Chondrocyte (in vitro differentiated cells): ENCODE results near the gene ILK. TPM values are rescaled to one million over a fixed set of nuclear protein-coding genes. Genes with fewer than 3 reads are reported as not detected.

ENCODE experiments used
- DNase-seq: peaks from one replicate; pipeline ENCODE4 v3.0.0; 2021; ENCODE audit warnings: mixed read lengths, low spot score
- H3K27ac Mint-ChIP-seq: one replicate; pipeline ENCODE4 v1.8.0; 2021; ENCODE audit warnings: mild to moderate bottlenecking, moderate library complexity, mixed read lengths; ENCODE audit not compliant: unreplicated experiment
- H3K27me3 Mint-ChIP-seq: 2 replicates; pipeline ENCODE4 v1.8.0; 2021; ENCODE audit warnings: low read depth, mixed read lengths
- H3K36me3 Mint-ChIP-seq: 2 replicates; pipeline ENCODE4 v1.8.0; 2021; ENCODE audit warnings: low read depth, mixed read lengths
- H3K4me1 Mint-ChIP-seq: 2 replicates; pipeline ENCODE4 v1.8.0; 2021; ENCODE audit warnings: low read depth, mild to moderate bottlenecking, mixed read lengths
- H3K4me3 Mint-ChIP-seq: one replicate; pipeline ENCODE4 v1.8.0; 2021; ENCODE audit warnings: mild to moderate bottlenecking, moderate library complexity, mixed read lengths; ENCODE audit not compliant: unreplicated experiment
- H3K9me3 Mint-ChIP-seq: 2 replicates; pipeline ENCODE4 v1.8.0; 2021; ENCODE audit warnings: low read depth, mixed read lengths
- CTCF ChIP-seq: fragments of 200-600 bp; sonication (generic); IDR thresholded peaks from 2 replicates; pipeline ENCODE4 v1.5.0; 2021; ENCODE audit warnings: antibody characterized with exemption, mild to moderate bottlenecking, moderate library complexity
- total RNA-seq: library from RNA; stranded (reverse); gene quantifications from 3 replicates; pipeline ENCODE4 v1.2.1, GENCODE V29; 2021

ILK gene
- total RNA-seq, 1 donor from 2014 or later: 258 TPM

DNA sequence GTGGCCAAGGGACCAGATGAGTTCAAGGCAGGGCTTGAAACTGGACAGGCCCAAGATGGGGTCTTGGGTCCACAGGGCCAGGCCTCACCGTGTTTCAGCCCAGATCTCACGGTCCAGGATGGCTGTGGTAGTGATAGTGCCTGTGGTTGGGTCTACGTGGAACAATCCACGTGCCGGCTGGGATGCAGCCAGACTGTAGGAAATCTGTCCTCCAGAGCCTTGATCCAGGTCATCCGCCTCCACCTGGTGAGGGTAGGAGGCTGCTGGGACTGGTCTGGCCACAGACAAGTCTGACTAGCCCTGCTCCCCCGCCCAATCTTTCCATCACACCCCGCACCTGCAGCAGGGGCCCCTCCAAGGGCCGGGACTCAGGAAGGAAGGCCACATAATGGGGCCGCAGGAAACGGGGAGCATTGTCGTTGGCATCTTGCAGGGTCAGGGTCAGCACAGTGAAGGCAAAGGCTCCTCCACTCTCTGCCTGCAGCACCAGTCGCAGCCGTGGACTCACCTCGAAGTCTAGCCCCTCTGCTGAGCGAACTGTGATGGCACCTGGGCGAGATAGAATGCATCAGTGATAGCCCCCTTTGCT, 22.4 kb downstream of the ILK start:
- Mint-ChIP-seq H3K27ac (no peak overlapping the region), H3K9me3 (no peaks in the 10 kb centered on the region), H3K27me3 (no peaks in the 10 kb centered on the region), H3K36me3 (peaks cover 20% of the 10 kb centered on the region), H3K4me3 (no peak overlapping the region), H3K4me1 (no peaks in the 10 kb centered on the region)
- TF ChIP-seq CTCF: no peak
- DNase-seq: no peak

GRCh38 chr11:6626971-6627761, 23.6 kb downstream of the ILK start:
- no peak for TF ChIP-seq CTCF
- DNase-seq: no peak
- Mint-ChIP-seq H3K4me1 (no peaks in the 10 kb centered on the region), H3K36me3 (peaks cover 25% of the 10 kb centered on the region), H3K9me3 (no peaks in the 10 kb centered on the region), H3K27me3 (no peaks in the 10 kb centered on the region), H3K27ac (no peak overlapping the region), H3K4me3 (no peak overlapping the region)

DNA sequence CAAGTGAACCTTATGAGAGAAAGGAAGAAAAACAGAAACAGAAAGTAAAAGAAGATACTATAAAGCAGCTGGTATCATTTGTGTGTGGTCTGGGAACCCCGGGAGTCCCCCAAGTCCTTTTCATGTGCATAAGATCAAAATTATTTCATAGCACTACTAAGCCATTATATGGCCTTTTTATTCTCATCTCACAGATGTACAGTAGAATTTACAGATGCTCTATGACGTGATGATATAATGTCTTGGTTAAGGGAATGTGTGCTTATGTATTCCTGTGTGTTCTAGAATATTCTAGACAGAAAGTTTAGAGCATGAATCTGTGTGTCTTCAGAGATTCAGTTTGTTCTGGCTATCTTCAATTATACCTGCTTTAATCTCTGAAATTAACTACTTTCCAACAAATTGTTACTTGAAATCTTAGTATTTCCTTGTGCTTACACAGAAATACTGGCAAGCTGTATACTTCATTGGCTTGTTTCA, 24.2 kb downstream of the ILK start:
- H3K4me3 Mint-ChIP-seq: no peak overlapping the region
- peaks cover 26% of the 10 kb centered on the region for H3K36me3 Mint-ChIP-seq
- no peaks in the 10 kb centered on the region for H3K4me1 Mint-ChIP-seq
- no peak overlapping the region for H3K27ac Mint-ChIP-seq
- TF ChIP-seq CTCF: no peak
- DNase-seq: no peak
- H3K9me3 Mint-ChIP-seq: no peaks in the 10 kb centered on the region
- no peaks in the 10 kb centered on the region for H3K27me3 Mint-ChIP-seq

DNA sequence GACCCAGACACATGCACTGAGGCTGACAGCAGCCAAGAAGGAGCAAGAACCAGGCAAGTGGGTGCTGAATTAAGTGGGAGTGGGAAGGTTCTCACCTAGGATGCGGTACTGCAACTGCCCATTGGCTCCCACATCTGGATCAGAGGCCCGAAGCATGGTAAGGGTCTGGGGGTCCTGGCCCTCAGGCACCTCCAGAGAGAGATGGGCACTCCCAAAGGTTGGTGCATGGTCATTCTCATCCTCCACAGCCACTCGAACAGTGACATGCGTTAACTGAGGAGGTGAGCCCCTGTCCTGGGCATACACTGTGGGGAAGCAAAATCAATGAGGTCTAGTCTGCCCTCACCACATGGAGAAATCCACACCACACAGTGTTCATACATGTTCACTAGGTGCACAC, 25.0 kb downstream of the ILK start:
- no peak overlapping the region for H3K4me3 Mint-ChIP-seq

DNA sequence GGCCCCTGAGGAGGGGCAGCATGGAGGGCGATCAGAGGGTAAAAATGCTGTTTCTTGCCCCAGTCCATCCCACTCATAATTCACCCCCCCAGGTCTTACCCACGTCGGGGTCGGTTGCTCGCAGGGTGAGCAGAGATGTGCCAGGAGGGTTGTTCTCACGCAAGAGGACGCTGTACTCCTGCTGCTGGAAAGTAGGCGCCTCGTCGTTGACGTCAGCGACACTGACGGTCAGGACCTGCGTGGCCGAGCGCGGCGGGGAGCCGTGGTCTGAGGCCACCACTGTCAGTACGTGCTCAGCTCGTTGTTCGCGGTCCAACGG, 26.0 kb downstream of the ILK start:
- H3K4me3 Mint-ChIP-seq: no peak overlapping the region
- H3K27ac Mint-ChIP-seq: no peak overlapping the region
- no peaks in the 10 kb centered on the region for H3K9me3 Mint-ChIP-seq
- peaks cover 31% of the 10 kb centered on the region for H3K36me3 Mint-ChIP-seq
- DNase-seq: no peak
- no peaks in the 10 kb centered on the region for H3K27me3 Mint-ChIP-seq
- H3K4me1 Mint-ChIP-seq: no peaks in the 10 kb centered on the region
- TF ChIP-seq CTCF: no peak

More for the DNA sequence above, 25.0 kb downstream of the ILK start:
- TF ChIP-seq CTCF: no peak
- DNase-seq: no peak
- H3K36me3 Mint-ChIP-seq: peaks cover 31% of the 10 kb centered on the region
- H3K9me3 Mint-ChIP-seq: no peaks in the 10 kb centered on the region
- H3K27ac Mint-ChIP-seq: no peak overlapping the region
- no peaks in the 10 kb centered on the region for H3K27me3 Mint-ChIP-seq
- H3K4me1 Mint-ChIP-seq: no peaks in the 10 kb centered on the region
